ENCODE results near the gene PTPN6. TPM values are rescaled to one million over a fixed set of nuclear protein-coding genes. Genes with fewer than 3 reads are reported as not detected.

The PTPN6 gene
- polyA plus RNA-seq, 1 experiment, result 0.27 TPM

DNA sequence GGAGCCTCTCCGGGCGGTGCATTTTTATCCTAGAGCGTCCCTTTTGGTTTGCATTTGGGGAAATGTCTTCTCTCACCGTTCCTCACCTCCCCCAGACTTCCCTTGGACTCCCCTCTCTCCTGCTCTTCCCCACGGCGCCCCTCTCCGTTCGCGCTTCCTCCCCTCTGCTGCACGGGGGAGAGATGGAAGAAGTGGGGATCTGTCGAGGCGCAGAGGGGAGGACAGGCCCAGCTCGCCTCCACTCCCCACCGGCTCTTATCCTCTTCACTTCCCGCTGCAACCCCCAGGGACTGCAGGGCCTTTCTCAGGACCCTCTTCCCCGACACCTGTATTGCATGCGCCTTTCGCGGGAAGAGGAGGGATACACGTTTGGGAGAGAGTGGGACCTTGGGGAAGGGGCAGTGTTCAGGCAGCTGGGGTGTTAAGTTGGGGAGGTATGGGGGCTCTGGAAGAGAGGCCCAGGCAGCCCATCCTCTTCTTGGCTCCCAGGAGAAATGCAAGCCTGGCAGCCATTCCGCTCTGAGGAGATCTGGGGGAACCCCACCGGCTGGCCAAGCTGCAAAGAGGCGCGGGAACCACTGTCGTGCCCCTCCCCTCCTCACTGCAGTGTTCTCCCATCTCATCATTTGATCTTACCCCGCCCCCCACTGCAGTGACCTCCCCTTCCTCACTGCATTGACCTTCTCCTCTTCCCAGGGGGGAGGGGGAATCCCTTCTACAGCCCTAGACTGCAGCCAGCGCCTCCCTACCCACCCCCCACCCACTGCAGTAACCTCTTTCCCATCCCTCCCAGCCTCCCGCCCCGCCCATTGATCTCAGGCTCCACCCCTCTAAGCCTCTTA, 36.0 kb upstream of the PTPN6 start:
- Histone ChIP-seq H3K4me3 (ENCODE audit: low read depth, low read length) (peak overlapping the region; percentile 91), H3K36me3 (ENCODE audit: control insufficient read depth, insufficient read depth, low read length) (peaks cover 11% of the 10 kb centered on the region), H3K27me3 (ENCODE audit: control insufficient read depth, insufficient read depth, low read length) (no peaks in the 10 kb centered on the region)
- no peak for DNase-seq (ENCODE audit: low read depth)
- TF ChIP-seq CTCF (IDR thresholded peaks at IDR 0.05; ENCODE audit: insufficient read depth, low read depth, low read length), result no peak
- ChIA-PET CTCF (interaction anchor here (1.0 to 4.6 kb wide), 7 partner anchors 8 to 50 kb away, joined by 3 to 20 read pairs (median 6); partner anchors contain the start of genes SPSB2 and TPI1), POLR2A (interaction anchor here (0.6 kb wide), 1 partner anchor 20 kb away, joined by 8 read pairs; no protein-coding TSS in a partner anchor)

- POLR2A ChIA-PET, result no interaction called here
- DNase-seq (ENCODE audit: low read depth), result no peak
- peak overlapping the region; percentile 91 for H3K4me3 ChIP-seq (ENCODE audit: low read depth, low read length)
- H3K27me3 ChIP-seq (ENCODE audit: control insufficient read depth, insufficient read depth, low read length), result no peaks in the 10 kb centered on the region
- CTCF ChIA-PET, result interaction anchor here (1.5 to 4.6 kb wide), 2 partner anchors 43 to 47 kb away, joined by 4 to 20 read pairs; partner anchors contain the start of gene SPSB2
- no peak for TF ChIP-seq CTCF (IDR thresholded peaks at IDR 0.05; ENCODE audit: insufficient read depth, low read depth, low read length)
- peaks cover 11% of the 10 kb centered on the region for H3K36me3 ChIP-seq (ENCODE audit: control insufficient read depth, insufficient read depth, low read length)
These were observed 35.3 kb upstream of the PTPN6 start for GRCh38 chr12:6915789-6916285.

DNA sequence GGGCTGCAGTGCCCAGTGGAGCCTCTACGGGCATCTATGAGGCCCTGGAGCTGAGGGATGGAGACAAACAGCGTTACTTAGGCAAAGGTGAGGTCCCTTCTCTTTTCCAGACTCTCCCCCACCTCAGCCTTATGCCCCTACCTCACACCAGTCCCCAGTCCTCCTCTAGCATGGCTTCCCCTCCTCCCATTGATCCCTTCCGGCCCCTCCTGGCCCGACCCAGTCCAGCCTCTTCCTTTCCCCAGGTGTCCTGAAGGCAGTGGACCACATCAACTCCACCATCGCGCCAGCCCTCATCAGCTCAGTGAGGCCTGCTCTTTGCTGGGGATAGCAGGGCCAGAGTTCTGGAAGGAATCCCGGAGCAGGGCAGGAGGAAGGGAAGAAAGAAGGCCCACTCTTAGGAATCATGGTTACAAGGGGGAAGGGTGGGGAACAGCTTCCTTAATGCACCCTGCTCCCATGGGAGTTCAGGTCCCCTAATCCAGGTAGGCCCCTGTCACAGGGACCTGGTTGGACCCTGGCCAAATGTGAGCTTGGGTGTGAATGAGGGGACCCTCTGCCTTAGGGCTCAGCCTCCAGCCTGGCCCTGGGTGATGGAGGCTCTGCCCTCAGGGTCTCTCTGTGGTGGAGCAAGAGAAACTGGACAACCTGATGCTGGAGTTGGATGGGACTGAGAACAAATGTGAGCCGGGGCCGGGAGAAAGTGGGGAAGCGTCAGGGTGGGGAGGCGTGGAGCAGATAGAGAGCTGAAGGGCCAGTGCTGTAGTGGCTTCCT, 34.5 kb upstream of the PTPN6 start:
- ChIA-PET POLR2A (no interaction called here), CTCF (interaction anchor here (1.3 to 4.6 kb wide), 3 partner anchors 26 to 48 kb away, joined by 4 to 20 read pairs (median 5); partner anchors contain the start of gene SPSB2)
- H3K36me3 ChIP-seq (ENCODE audit: control insufficient read depth, insufficient read depth, low read length), result peaks cover 14% of the 10 kb centered on the region
- no peak for DNase-seq (ENCODE audit: low read depth)
- H3K4me3 ChIP-seq (ENCODE audit: low read depth, low read length), result no peak overlapping the region
- no peaks in the 10 kb centered on the region for H3K27me3 ChIP-seq (ENCODE audit: control insufficient read depth, insufficient read depth, low read length)
- TF ChIP-seq CTCF (IDR thresholded peaks at IDR 0.05; ENCODE audit: insufficient read depth, low read depth, low read length), result no peak

DNA sequence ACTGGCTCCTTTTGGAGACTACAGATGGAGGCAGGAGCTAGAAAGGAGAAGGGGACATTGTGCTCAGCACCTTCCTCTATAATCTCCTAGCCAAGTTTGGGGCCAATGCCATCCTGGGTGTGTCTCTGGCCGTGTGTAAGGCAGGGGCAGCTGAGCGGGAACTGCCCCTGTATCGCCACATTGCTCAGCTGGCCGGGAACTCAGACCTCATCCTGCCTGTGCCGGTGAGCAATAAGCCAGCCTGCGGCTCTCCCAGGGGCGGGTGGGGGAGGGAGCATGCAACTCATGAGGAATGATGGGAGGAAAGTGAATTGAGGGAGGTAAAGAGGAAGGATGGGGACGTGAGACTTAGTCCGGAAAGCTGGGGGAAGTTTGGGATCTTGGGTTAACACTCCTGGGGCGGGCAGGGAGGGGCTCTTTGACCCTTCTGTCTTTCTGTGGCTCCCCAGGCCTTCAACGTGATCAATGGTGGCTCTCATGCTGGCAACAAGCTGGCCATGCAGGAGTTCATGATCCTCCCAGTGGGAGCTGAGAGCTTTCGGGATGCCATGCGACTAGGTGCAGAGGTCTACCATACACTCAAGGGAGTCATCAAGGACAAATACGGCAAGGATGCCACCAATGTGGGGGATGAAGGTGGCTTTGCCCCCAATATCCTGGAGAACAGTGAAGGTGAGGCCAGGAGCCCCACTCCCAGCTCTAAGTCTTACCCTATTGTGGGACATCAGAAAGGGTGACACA, 33.5 kb upstream of the PTPN6 start:
- no peak for TF ChIP-seq CTCF (IDR thresholded peaks at IDR 0.05; ENCODE audit: insufficient read depth, low read depth, low read length)
- ChIA-PET POLR2A (no interaction called here), CTCF (interaction anchor here (1.1 to 4.6 kb wide), 3 partner anchors 27 to 175 kb away, joined by 3 to 20 read pairs (median 5); partner anchors contain the start of gene SPSB2)
- Histone ChIP-seq H3K4me3 (ENCODE audit: low read depth, low read length) (no peak overlapping the region), H3K36me3 (ENCODE audit: control insufficient read depth, insufficient read depth, low read length) (peaks cover 20% of the 10 kb centered on the region), H3K27me3 (ENCODE audit: control insufficient read depth, insufficient read depth, low read length) (no peaks in the 10 kb centered on the region)
- DNase-seq (ENCODE audit: low read depth), result no peak

Data from BJ (cell line).